Type B pancreatic cell (in vitro differentiated cells): ENCODE measurements around the gene CYBRD1. TPM values are rescaled to one million over a fixed set of nuclear protein-coding genes. Genes with fewer than 3 reads are reported as not detected.
"Not testable (repeated sequence)": the region's sequence is repeated elsewhere in the genome, so short reads cannot be mapped to it uniquely, and the experiment has no call there.

ENCODE experiments used
- DNase-seq: peaks from one replicate; pipeline ENCODE4 v3.0.0; 2021; ENCODE audit warnings: mixed read lengths; ENCODE audit not compliant: unreplicated experiment; ENCODE audit errors: extremely low spot score
- H3K27ac Mint-ChIP-seq: 2 replicates; pipeline ENCODE4 v1.8.0; 2021; ENCODE audit warnings: mild to moderate bottlenecking, mixed read lengths
- H3K27me3 Mint-ChIP-seq: 2 replicates; pipeline ENCODE4 v1.8.0; 2021; ENCODE audit warnings: mixed read lengths
- H3K36me3 Mint-ChIP-seq: 2 replicates; pipeline ENCODE4 v1.8.0; 2021; ENCODE audit warnings: mixed read lengths
- H3K4me1 Mint-ChIP-seq: one replicate; pipeline ENCODE4 v1.8.0; 2021; ENCODE audit warnings: mixed read lengths; ENCODE audit not compliant: unreplicated experiment
- H3K4me3 Mint-ChIP-seq: 2 replicates; pipeline ENCODE4 v1.8.0; 2021; ENCODE audit warnings: mild to moderate bottlenecking, mixed read lengths
- H3K9me3 Mint-ChIP-seq: 2 replicates; pipeline ENCODE4 v1.8.0; 2021; ENCODE audit warnings: mixed read lengths
- CTCF ChIP-seq: fragments of 200-600 bp; sonication (generic); conservative IDR thresholded peaks from 2 replicates; pipeline ENCODE4 v1.5.0; 2021; ENCODE audit warnings: antibody characterized with exemption, mild to moderate bottlenecking
- total RNA-seq: library from RNA; stranded (reverse); gene quantifications from 2 replicates; pipeline ENCODE4 v1.2.1, GENCODE V29; 2021; ENCODE audit warnings: low replicate concordance

Gene CYBRD1
- total RNA-seq, 1 donor from 2014 or later: 21.1 TPM

- Mint-ChIP-seq H3K27ac (no peak overlapping the region), H3K4me3 (no peak overlapping the region), H3K4me1 (no peaks in the 10 kb centered on the region), H3K9me3 (no peaks in the 10 kb centered on the region), H3K27me3 (no peaks in the 10 kb centered on the region), H3K36me3 (no peaks in the 10 kb centered on the region)
- TF ChIP-seq CTCF: no peak
- DNase-seq: no peak
These were observed 31.7 kb upstream of the CYBRD1 start for GRCh38 chr2:171490577-171490976.

DNA sequence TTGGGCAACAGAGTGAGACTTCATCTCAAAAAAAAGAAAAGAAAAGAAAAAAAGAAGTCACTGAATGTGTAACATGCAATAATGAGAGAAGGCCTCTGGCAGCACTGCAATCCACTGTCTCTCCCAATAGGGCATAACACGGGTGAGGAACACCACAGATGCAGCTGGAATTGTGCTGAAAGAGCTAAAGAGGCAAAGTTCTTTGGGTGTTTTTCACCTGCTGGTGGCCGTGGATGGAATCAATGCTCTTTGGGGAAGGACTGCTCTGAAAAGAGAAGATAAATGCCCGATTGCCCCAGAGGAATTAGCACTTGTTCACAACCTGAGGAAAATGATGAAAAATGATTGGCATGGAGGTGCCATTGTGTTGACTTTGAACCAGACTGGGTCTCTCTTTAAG is 31.0 kb upstream of the CYBRD1 start:
- no peaks in the 10 kb centered on the region for H3K36me3 Mint-ChIP-seq
- no peaks in the 10 kb centered on the region for H3K27me3 Mint-ChIP-seq
- no peaks in the 10 kb centered on the region for H3K9me3 Mint-ChIP-seq
- no peaks in the 10 kb centered on the region for H3K4me1 Mint-ChIP-seq
- H3K27ac Mint-ChIP-seq: no peak overlapping the region
- DNase-seq: no peak
- H3K4me3 Mint-ChIP-seq: no peak overlapping the region
- no peak for TF ChIP-seq CTCF

GRCh38 chr2:171492664-171493063 is 29.6 kb upstream of the CYBRD1 start:
- Mint-ChIP-seq H3K4me3 (no peak overlapping the region), H3K9me3 (peaks cover 4% of the 10 kb centered on the region), H3K27me3 (no peaks in the 10 kb centered on the region), H3K4me1 (no peaks in the 10 kb centered on the region), H3K27ac (no peak overlapping the region), H3K36me3 (no peaks in the 10 kb centered on the region)
- TF ChIP-seq CTCF: no peak
- no peak for DNase-seq

DNA sequence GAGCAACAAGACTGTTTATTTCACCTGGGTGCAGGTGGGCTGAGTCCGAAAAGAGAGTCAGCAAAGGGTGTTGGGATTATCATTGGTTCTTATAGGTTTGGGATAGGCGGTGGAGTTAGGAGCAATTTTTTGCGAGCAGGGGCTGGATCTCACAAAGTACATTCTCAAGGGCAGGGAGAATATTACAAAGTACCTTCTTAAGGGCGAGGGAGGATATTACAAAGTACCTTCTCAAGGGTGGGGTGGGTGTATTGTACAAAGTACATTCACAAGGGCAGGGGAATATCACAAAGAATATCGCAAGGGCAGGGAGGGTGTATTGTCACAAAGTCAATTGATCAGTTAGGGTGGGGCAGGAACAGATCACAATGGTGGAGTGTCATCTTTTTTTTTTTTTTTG is 24.6 kb upstream of the CYBRD1 start:
- not testable (repeated sequence) for H3K9me3 Mint-ChIP-seq, H3K27me3 Mint-ChIP-seq, H3K4me3 Mint-ChIP-seq, DNase-seq, H3K27ac Mint-ChIP-seq, H3K4me1 Mint-ChIP-seq, H3K36me3 Mint-ChIP-seq

- H3K4me3 Mint-ChIP-seq: no peak overlapping the region
- no peak for DNase-seq
- no peaks in the 10 kb centered on the region for H3K9me3 Mint-ChIP-seq
- H3K4me1 Mint-ChIP-seq: no peaks in the 10 kb centered on the region
- no peaks in the 10 kb centered on the region for H3K27me3 Mint-ChIP-seq
- no peak overlapping the region for H3K27ac Mint-ChIP-seq
- no peaks in the 10 kb centered on the region for H3K36me3 Mint-ChIP-seq
- TF ChIP-seq CTCF: no peak
These were observed 16.9 kb upstream of the CYBRD1 start for GRCh38 chr2:171505374-171505773.

GRCh38 chr2:171509945-171510731 is 12.1 kb upstream of the CYBRD1 start:
- Mint-ChIP-seq H3K27ac (no peak overlapping the region), H3K4me1 (no peaks in the 10 kb centered on the region), H3K4me3 (no peak overlapping the region), H3K36me3 (no peaks in the 10 kb centered on the region), H3K27me3 (no peaks in the 10 kb centered on the region), H3K9me3 (no peaks in the 10 kb centered on the region)
- no peak for TF ChIP-seq CTCF
- DNase-seq: no peak
